Mesendoderm (in vitro differentiated cells): Measurements from ENCODE around the gene ADSL.
A peak's percentile ranks its signal among the peaks of the same experiment; 100 is the strongest.

ENCODE experiments used
- DNase-seq: peaks from one replicate; pipeline ENCODE4 v3.0.0; 2013
- H2AK5ac ChIP-seq: 2 replicates; pipeline ENCODE4 v1.6.1; 2013; ENCODE audit warnings: low read length, inconsistent platforms
- H2BK120ac ChIP-seq: 2 replicates; pipeline ENCODE4 v1.6.1; 2013; ENCODE audit warnings: low read depth, mild to moderate bottlenecking, low read length, moderate library complexity, mixed read lengths
- H2BK15ac ChIP-seq: replicated peaks from 2 replicates; pipeline ENCODE4 v1.6.1; 2013; ENCODE audit warnings: low read depth, mild to moderate bottlenecking, moderate library complexity
- H2BK5ac ChIP-seq: 2 replicates; pipeline ENCODE4 v1.6.1; 2013; ENCODE audit warnings: low read length, inconsistent platforms
- H3K18ac ChIP-seq: 2 replicates; pipeline ENCODE4 v1.6.1; 2013; ENCODE audit warnings: mild to moderate bottlenecking, low read length, mixed read lengths
- H3K23ac ChIP-seq: one replicate; pipeline ENCODE4 v1.6.1; 2013; ENCODE audit warnings: low read length
- H3K27ac ChIP-seq: 2 replicates; pipeline ENCODE4 v1.5.1; 2013; ENCODE audit warnings: low read depth, mild to moderate bottlenecking, inconsistent platforms, low read length, moderate library complexity
- H3K27me3 ChIP-seq: 2 replicates; pipeline ENCODE4 v1.6.1; 2013; ENCODE audit warnings: low read length, control low read depth, mild to moderate bottlenecking, inconsistent platforms; ENCODE audit not compliant: insufficient read depth, poor library complexity
- H3K36me3 ChIP-seq: 2 replicates; pipeline ENCODE4 v1.6.1; 2013; ENCODE audit warnings: low read length, inconsistent platforms; ENCODE audit not compliant: control insufficient read depth, insufficient read depth
- H3K4ac ChIP-seq: one replicate; pipeline ENCODE4 v1.6.1; 2013; ENCODE audit warnings: low read depth, mild to moderate bottlenecking, low read length, moderate library complexity
- H3K4me1 ChIP-seq: 2 replicates; pipeline ENCODE4 v1.6.1; 2013; ENCODE audit warnings: low read depth, low read length, inconsistent platforms; ENCODE audit not compliant: control insufficient read depth
- H3K4me2 ChIP-seq: 2 replicates; pipeline ENCODE4 v1.6.1; 2013; ENCODE audit warnings: low read length
- H3K4me3 ChIP-seq: 2 replicates; pipeline ENCODE4 v1.5.1; 2013; ENCODE audit warnings: mild to moderate bottlenecking, low read length
- H3K56ac ChIP-seq: one replicate; pipeline ENCODE4 v1.6.1; 2013; ENCODE audit warnings: low read length
- H3K79me1 ChIP-seq: 2 replicates; pipeline ENCODE4 v1.6.1; 2013; ENCODE audit warnings: low read length, inconsistent platforms
- H3K79me2 ChIP-seq: 2 replicates; pipeline ENCODE4 v1.6.1; 2013; ENCODE audit warnings: mild to moderate bottlenecking, low read length; ENCODE audit not compliant: control insufficient read depth, insufficient read depth
- H3K9ac ChIP-seq: 2 replicates; pipeline ENCODE4 v1.6.1; 2013; ENCODE audit warnings: low read length, inconsistent platforms
- H4K5ac ChIP-seq: one replicate; pipeline ENCODE4 v1.6.1; 2013; ENCODE audit warnings: low read length
- H4K8ac ChIP-seq: one replicate; pipeline ENCODE4 v1.6.1; 2013; ENCODE audit warnings: low read depth, mild to moderate bottlenecking, control low read depth, low read length, moderate library complexity
- WGBS: extraction: QIAGEN DNeasy Blood & Tissue Kit; methylation state at CpG from one replicate; pipeline ENCODE4 v1.1.7; 2013; ENCODE audit warnings: low lambda C conversion rate, missing lambda C conversion rate; ENCODE audit not compliant: insufficient coverage; ENCODE audit errors: extremely low coverage; 5-methylcytosine and 5-hydroxymethylcytosine counted together

Gene ADSL

DNA sequence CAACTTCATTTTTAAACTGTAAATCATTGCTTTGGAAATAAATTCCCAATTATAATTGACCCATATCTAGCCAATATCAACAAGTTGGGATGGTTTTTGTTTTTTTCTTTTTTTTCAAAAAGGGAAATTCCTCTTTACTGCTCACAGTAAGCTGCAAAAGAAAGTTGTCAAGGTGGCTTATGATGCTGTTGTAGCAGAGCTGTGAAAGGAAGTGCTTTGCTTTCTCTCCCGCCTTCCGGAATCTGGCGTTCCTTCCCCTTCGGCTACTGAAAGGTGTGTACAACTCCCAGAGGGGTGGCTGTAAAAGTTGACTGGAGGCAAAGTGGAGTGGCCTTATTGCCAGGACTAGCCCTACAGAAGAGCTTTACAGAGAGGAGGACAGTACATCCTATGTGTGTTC lies 16.2 kb upstream of the ADSL start:
- no CpG with 5 or more reads among the region's 4 CpGs for WGBS
- Histone ChIP-seq H2AK5ac (no peak overlapping the region), H3K4me1 (peaks cover 8% of the 10 kb centered on the region), H3K23ac (no peak overlapping the region), H2BK15ac (no peak overlapping the region), H3K79me1 (no peaks in the 10 kb centered on the region), H3K36me3 (no peaks in the 10 kb centered on the region), H2BK5ac (no peak overlapping the region), H3K4me3 (no peak overlapping the region), H3K27me3 (no peaks in the 10 kb centered on the region), H3K27ac (no peak overlapping the region), H2BK120ac (no peak overlapping the region), H3K4ac (no peak overlapping the region), H3K56ac (no peak overlapping the region), H3K79me2 (no peaks in the 10 kb centered on the region), H3K18ac (no peak overlapping the region), H3K4me2 (no peak overlapping the region), H3K9ac (no peak overlapping the region), H4K8ac (no peak overlapping the region), H4K5ac (no peak overlapping the region)
- no peak for DNase-seq

- H2BK5ac ChIP-seq, result no peak overlapping the region
These were observed 15.7 kb upstream of the ADSL start for GRCh38 chr22:40330615-40331014.

GRCh38 chr22:40331706-40332105 lies 14.6 kb upstream of the ADSL start:
- Histone ChIP-seq H3K27ac (no peak overlapping the region), H3K4me1 (peaks cover 8% of the 10 kb centered on the region), H3K4me3 (no peak overlapping the region), H3K9ac (no peak overlapping the region), H3K23ac (no peak overlapping the region), H4K5ac (no peak overlapping the region), H2BK15ac (no peak overlapping the region), H3K56ac (peak overlapping the region; percentile 58), H3K4ac (no peak overlapping the region), H3K79me1 (no peaks in the 10 kb centered on the region), H3K27me3 (no peaks in the 10 kb centered on the region), H3K18ac (no peak overlapping the region), H3K4me2 (no peak overlapping the region), H2BK120ac (no peak overlapping the region), H4K8ac (no peak overlapping the region), H2BK5ac (no peak overlapping the region), H3K79me2 (no peaks in the 10 kb centered on the region), H3K36me3 (no peaks in the 10 kb centered on the region), H2AK5ac (no peak overlapping the region)
- peak; percentile 13 for DNase-seq
- no CpG with 5 or more reads among the region's 4 CpGs for WGBS

More at GRCh38 chr22:40330615-40331014, 15.7 kb upstream of the ADSL start:
- Histone ChIP-seq H3K23ac (no peak overlapping the region), H2AK5ac (no peak overlapping the region), H3K36me3 (no peaks in the 10 kb centered on the region), H3K4me1 (peaks cover 8% of the 10 kb centered on the region), H3K4me2 (no peak overlapping the region), H3K4ac (no peak overlapping the region), H2BK120ac (no peak overlapping the region), H3K56ac (no peak overlapping the region), H3K9ac (no peak overlapping the region), H3K79me2 (no peaks in the 10 kb centered on the region), H3K27me3 (no peaks in the 10 kb centered on the region), H4K5ac (no peak overlapping the region), H3K79me1 (no peaks in the 10 kb centered on the region), H3K27ac (no peak overlapping the region), H3K18ac (no peak overlapping the region), H4K8ac (no peak overlapping the region), H2BK15ac (no peak overlapping the region), H3K4me3 (no peak overlapping the region)
- no peak for DNase-seq
- no CpG with 5 or more reads among the region's 10 CpGs for WGBS

- H3K79me2 ChIP-seq, result no peaks in the 10 kb centered on the region
- H3K4me1 ChIP-seq, result peaks cover 8% of the 10 kb centered on the region
- H3K18ac ChIP-seq, result no peak overlapping the region
- H2BK15ac ChIP-seq, result no peak overlapping the region
- H3K4ac ChIP-seq, result no peak overlapping the region
- no peak overlapping the region for H4K5ac ChIP-seq
- no peaks in the 10 kb centered on the region for H3K79me1 ChIP-seq
- no peak overlapping the region for H2BK120ac ChIP-seq
- peak; percentile 54 for DNase-seq
- H3K23ac ChIP-seq, result no peak overlapping the region
- H3K27ac ChIP-seq, result no peak overlapping the region
- no peak overlapping the region for H4K8ac ChIP-seq
- no CpG with 5 or more reads among the region's 9 CpGs for WGBS
- no peak overlapping the region for H3K4me3 ChIP-seq
- H3K4me2 ChIP-seq, result no peak overlapping the region
- no peak overlapping the region for H2AK5ac ChIP-seq
- no peak overlapping the region for H2BK5ac ChIP-seq
- no peaks in the 10 kb centered on the region for H3K27me3 ChIP-seq
- no peak overlapping the region for H3K9ac ChIP-seq
- no peak overlapping the region for H3K56ac ChIP-seq
- H3K36me3 ChIP-seq, result no peaks in the 10 kb centered on the region
These were observed 13.9 kb upstream of the ADSL start for GRCh38 chr22:40332319-40332781.

GRCh38 chr22:40334060-40334459 lies 12.2 kb upstream of the ADSL start:
- peaks cover 8% of the 10 kb centered on the region for H3K4me1 ChIP-seq
- H2BK120ac ChIP-seq, result no peak overlapping the region
- H3K23ac ChIP-seq, result no peak overlapping the region
- no peak overlapping the region for H3K18ac ChIP-seq
- no peak overlapping the region for H2BK15ac ChIP-seq
- H3K4me2 ChIP-seq, result no peak overlapping the region
- H3K4me3 ChIP-seq, result no peak overlapping the region
- no peaks in the 10 kb centered on the region for H3K79me1 ChIP-seq
- no peaks in the 10 kb centered on the region for H3K79me2 ChIP-seq
- no peak overlapping the region for H3K27ac ChIP-seq
- no CpG with 5 or more reads among the region's 2 CpGs for WGBS
- no peak overlapping the region for H4K5ac ChIP-seq
- no peak overlapping the region for H4K8ac ChIP-seq
- H3K9ac ChIP-seq, result no peak overlapping the region
- H3K56ac ChIP-seq, result no peak overlapping the region
- DNase-seq, result no peak
- H3K4ac ChIP-seq, result no peak overlapping the region
- no peak overlapping the region for H2AK5ac ChIP-seq
- no peaks in the 10 kb centered on the region for H3K27me3 ChIP-seq
- no peaks in the 10 kb centered on the region for H3K36me3 ChIP-seq
- H2BK5ac ChIP-seq, result no peak overlapping the region

DNA sequence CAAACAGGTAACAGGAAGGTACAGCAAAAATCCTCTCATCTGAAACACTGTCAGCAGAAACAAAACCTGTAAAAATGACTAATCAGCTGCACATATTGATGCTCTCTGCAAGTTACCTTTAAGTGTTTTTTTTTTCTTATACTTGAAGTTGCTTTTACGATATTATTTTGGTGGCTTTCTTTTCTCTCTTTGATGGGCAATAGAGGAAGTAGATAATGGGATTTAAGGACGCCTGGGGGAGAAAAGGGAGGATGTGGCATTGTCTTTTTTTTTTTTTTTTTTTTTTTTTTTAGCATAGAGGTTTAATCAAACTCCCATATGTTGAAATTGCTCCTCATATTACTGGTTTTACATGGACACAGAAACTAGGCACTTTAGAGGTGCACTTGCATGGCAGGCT lies 11.4 kb upstream of the ADSL start:
- Histone ChIP-seq H3K4me2 (no peak overlapping the region), H2BK5ac (no peak overlapping the region), H3K27ac (no peak overlapping the region), H3K23ac (no peak overlapping the region), H3K9ac (no peak overlapping the region), H4K5ac (no peak overlapping the region), H3K79me1 (no peaks in the 10 kb centered on the region), H2BK15ac (no peak overlapping the region), H2BK120ac (no peak overlapping the region), H3K18ac (no peak overlapping the region), H3K27me3 (no peaks in the 10 kb centered on the region), H4K8ac (no peak overlapping the region), H3K4me1 (peaks cover 8% of the 10 kb centered on the region), H2AK5ac (no peak overlapping the region), H3K79me2 (no peaks in the 10 kb centered on the region), H3K56ac (peak overlapping the region; percentile 18), H3K4ac (no peak overlapping the region), H3K4me3 (no peak overlapping the region), H3K36me3 (no peaks in the 10 kb centered on the region)
- peak; percentile 20 for DNase-seq
- no CpG with 5 or more reads among the region's 2 CpGs for WGBS
